Thymus (tissue), 11 donors: ENCODE data around the gene IL1RN. TPM values are rescaled to one million over a fixed set of nuclear protein-coding genes. Genes with fewer than 3 reads are reported as not detected.

Experiments
- DNase-seq, 9 donors: peaks; one replicate each; pipeline ENCODE4 v3.0.0-alpha.2; 2013; ENCODE audit warnings: low spot score in 9 of 9, low read depth in 6 of 9, missing footprints in 1 of 9
- H3K27ac ChIP-seq, 2 donors: one replicate each; pipeline ENCODE4 v1.5.1; 2013; ENCODE audit warnings: control low read depth in 1 of 2, low read depth in 1 of 2, low read length in 1 of 2, mild to moderate bottlenecking in 1 of 2, moderate library complexity in 1 of 2
- H3K27me3 ChIP-seq, 2 donors: one replicate each; pipeline ENCODE4 v1.5.1; 2013; ENCODE audit warnings: low read length in 1 of 2; ENCODE audit not compliant: control insufficient read depth in 2 of 2, insufficient read depth in 1 of 2
- H3K36me3 ChIP-seq, 2 donors: one replicate each; pipeline ENCODE4 v1.5.1; 2013; ENCODE audit warnings: low read length in 1 of 2, mild to moderate bottlenecking in 1 of 2, moderate library complexity in 1 of 2; ENCODE audit not compliant: control insufficient read depth in 2 of 2, insufficient read depth in 2 of 2
- H3K4me1 ChIP-seq, 2 donors: one replicate each; pipeline ENCODE4 v1.5.1; 2013; ENCODE audit warnings: low read length in 2 of 2; ENCODE audit not compliant: control insufficient read depth in 2 of 2, insufficient read depth in 2 of 2
- H3K4me3 ChIP-seq, 2 donors: one replicate each; pipeline ENCODE4 v1.5.1; 2013; ENCODE audit warnings: low read length in 2 of 2, control low read depth in 1 of 2, mild to moderate bottlenecking in 1 of 2
- H3K9me3 ChIP-seq, 2 donors: one replicate each; pipeline ENCODE4 v1.5.1; 2013; ENCODE audit warnings: low read length in 1 of 2, mild to moderate bottlenecking in 1 of 2; ENCODE audit not compliant: control insufficient read depth in 2 of 2, insufficient read depth in 1 of 2
- WGBS: extraction: QIAGEN DNeasy Blood & Tissue Kit; methylation state at CpG from one replicate; pipeline ENCODE4 v1.1.7; 2013; 5-methylcytosine and 5-hydroxymethylcytosine counted together
- polyA plus RNA-seq: library from polyadenylated mRNA; stranded (reverse); fragments of 200-250 nt; gene quantifications from one replicate; pipeline ENCODE4 v1.2.3, GENCODE V29; 2013
- total RNA-seq: library from RNA; stranded (reverse); fragments of 120-200 nt; gene quantifications from one replicate; pipeline ENCODE4 v1.2.4, GENCODE V29; 2013
- donor health status: healthy.

The IL1RN gene
- total and polyA plus RNA-seq, 2 donors, result 2.7 to 16.9 TPM

DNA sequence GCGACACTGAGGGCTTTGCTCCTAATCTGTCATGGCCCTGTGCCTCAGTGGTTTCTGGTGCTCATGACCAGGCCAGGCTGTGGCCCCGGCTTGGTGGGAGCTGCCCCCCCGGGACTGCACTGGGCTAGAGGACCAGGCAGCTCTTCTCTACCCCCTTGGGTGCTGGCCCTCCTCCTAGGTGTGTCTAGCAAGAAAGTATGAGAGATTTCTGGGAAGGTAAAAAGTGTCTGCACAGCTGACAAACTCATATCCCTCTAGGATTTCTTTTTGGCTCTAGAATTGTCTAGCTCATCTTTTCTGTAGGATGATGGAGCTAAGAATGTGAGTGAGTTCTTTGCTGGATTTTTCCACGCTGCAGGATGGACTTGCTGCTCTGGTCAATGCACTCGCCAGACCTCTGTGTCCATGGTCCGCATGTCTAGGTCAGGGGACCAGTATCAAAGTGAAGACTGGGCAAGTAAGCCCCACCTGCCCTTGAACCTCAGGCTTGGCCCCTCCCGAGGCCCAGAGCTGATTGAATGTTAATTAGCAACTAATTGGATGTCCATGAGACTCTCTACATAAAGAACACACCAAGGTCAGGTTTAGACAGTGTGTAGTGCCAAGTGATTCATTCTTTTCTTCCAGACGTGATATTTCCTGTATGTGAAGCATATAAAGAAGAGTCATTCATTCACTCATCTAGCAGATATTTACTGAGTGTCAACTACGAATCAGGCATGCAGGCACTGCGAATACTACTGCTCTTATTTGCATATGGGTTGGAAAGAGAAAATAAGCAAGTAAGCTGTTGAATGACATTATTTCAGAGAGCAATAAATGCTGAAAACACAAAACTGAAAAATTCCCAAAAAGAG, 30.7 kb downstream of the IL1RN start:
- 75% methylated on average over 10 of the region's 10 CpGs for WGBS
- no peak for DNase-seq
- H3K9me3 ChIP-seq, result no peaks in the 10 kb centered on the region
- H3K4me3 ChIP-seq, result peak overlapping the region; percentile 59 to 83
- no peaks in the 10 kb centered on the region for H3K36me3 ChIP-seq
- no peaks in the 10 kb centered on the region for H3K27me3 ChIP-seq
- peak overlapping the region in 1 of 2 donors; percentile 54 for H3K27ac ChIP-seq
- peaks cover 0 to 13% of the 10 kb centered on the region in 2 donors for H3K4me1 ChIP-seq

GRCh38 chr2:113158884-113159553, 31.6 kb downstream of the IL1RN start:
- no peaks in the 10 kb centered on the region for H3K27me3 ChIP-seq
- no peaks in the 10 kb centered on the region for H3K9me3 ChIP-seq
- H3K36me3 ChIP-seq, result no peaks in the 10 kb centered on the region
- no peak overlapping the region for H3K27ac ChIP-seq
- no peak for DNase-seq
- peaks cover 0 to 13% of the 10 kb centered on the region in 2 donors for H3K4me1 ChIP-seq
- H3K4me3 ChIP-seq, result no peak overlapping the region
- 96% methylated on average over 4 of the region's 4 CpGs for WGBS

DNA sequence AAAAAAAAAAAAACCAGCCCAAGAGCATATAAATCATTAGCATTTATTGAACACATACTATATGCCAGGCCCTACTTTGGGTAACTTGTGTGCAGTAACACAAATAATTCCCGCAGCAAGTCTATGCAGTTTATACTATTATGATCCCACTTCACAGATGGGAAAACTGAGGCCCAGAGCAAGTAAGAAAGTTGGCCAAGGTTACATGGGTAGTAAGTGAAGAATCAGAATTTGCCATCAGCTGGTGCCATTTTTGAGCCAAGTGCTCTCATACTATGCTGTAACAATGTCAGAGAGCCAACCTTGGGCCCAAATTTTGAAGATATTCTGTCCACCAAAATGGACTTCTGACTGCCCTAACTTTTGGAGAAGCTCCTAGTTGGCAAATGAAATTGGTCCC, 32.9 kb downstream of the IL1RN start:
- no peaks in the 10 kb centered on the region for H3K9me3 ChIP-seq
- no peaks in the 10 kb centered on the region for H3K27me3 ChIP-seq
- H3K36me3 ChIP-seq, result no peaks in the 10 kb centered on the region
- DNase-seq, result no peak
- no peak overlapping the region for H3K4me3 ChIP-seq
- peaks cover 0 to 13% of the 10 kb centered on the region in 2 donors for H3K4me1 ChIP-seq
- 98% methylated on average over 1 of the region's 1 CpG for WGBS
- H3K27ac ChIP-seq, result no peak overlapping the region

- 97% methylated on average over 5 of the region's 5 CpGs for WGBS
- DNase-seq, result no peak
- peaks cover 0 to 13% of the 10 kb centered on the region in 2 donors for H3K4me1 ChIP-seq
Observed at GRCh38 chr2:113160962-113161361, 33.6 kb downstream of the IL1RN start.

GRCh38 chr2:113162173-113162572, 34.8 kb downstream of the IL1RN start:
- no peaks in the 10 kb centered on the region for H3K9me3 ChIP-seq
- H3K4me1 ChIP-seq, result peaks cover 1 to 11% of the 10 kb centered on the region in 2 donors
- no peak overlapping the region for H3K27ac ChIP-seq
- no peak for DNase-seq
- WGBS, result 98% methylated on average over 10 of the region's 10 CpGs
- no peaks in the 10 kb centered on the region for H3K36me3 ChIP-seq
- H3K27me3 ChIP-seq, result no peaks in the 10 kb centered on the region
- H3K4me3 ChIP-seq, result no peak overlapping the region

More at GRCh38 chr2:113160962-113161361, 33.6 kb downstream of the IL1RN start:
- Histone ChIP-seq H3K9me3 (no peaks in the 10 kb centered on the region), H3K4me3 (no peak overlapping the region), H3K36me3 (no peaks in the 10 kb centered on the region), H3K27me3 (no peaks in the 10 kb centered on the region), H3K27ac (no peak overlapping the region)

DNA sequence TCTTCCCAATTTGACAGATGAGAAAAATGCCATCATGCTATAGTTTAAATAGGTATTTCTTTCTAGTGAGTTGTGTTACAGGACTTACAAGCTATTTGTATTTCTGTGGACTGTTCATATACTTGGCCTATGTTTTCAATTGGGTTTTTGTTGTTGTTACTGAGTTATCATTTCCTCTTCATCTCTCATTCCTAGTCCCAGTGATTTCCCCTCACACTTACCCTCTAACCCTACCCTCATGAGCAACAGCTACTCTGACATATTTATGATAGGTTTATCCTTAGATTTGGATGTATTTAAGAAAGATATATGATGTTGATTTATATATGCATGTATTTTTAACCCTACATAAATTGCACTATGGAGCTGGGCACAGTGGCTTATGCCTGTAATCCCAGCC, 35.5 kb downstream of the IL1RN start:
- no peak for DNase-seq
- no peak overlapping the region for H3K4me3 ChIP-seq
- H3K4me1 ChIP-seq, result peaks cover 6 to 15% of the 10 kb centered on the region in 2 donors
- H3K27ac ChIP-seq, result no peak overlapping the region
- no peaks in the 10 kb centered on the region for H3K9me3 ChIP-seq
- no peaks in the 10 kb centered on the region for H3K36me3 ChIP-seq
- H3K27me3 ChIP-seq, result no peaks in the 10 kb centered on the region

DNA sequence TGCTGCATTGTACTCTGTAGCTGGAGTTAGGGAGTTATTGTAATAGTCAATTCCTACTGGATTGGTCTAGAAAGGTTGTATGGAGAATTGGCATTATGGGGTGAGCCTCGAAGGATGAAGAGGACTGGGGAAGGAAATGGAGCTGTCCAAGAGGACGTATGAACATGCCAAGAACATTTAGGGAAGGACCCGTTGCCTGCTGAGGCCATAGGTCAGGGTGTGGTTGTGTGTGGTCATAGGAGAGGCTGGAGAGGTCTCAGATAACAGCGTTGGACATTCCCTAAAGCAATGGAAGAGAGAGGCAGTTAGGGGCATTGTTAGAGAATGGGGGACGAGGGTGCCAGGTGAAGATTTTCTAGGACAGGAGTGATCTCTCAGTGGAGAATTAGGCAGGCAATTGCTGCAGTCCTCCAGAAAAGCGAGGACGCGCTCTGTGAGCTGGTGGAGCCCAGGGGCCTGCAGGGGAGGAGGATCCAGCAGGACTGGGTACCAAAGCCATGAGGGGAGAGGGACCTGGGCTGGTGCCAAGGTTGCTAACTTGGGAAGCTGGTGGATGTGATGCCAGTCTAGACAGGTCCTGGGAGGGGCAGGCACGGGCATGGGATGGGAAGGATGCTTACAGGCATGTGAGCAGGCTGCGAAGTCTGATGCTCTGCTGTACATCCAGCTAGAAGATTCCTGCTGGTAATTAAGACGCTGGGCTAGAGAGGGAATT, 37.0 kb downstream of the IL1RN start:
- Histone ChIP-seq H3K4me3 (no peak overlapping the region), H3K4me1 (peaks cover 19 to 27% of the 10 kb centered on the region in 2 donors), H3K9me3 (no peaks in the 10 kb centered on the region), H3K27ac (no peak overlapping the region), H3K36me3 (no peaks in the 10 kb centered on the region), H3K27me3 (no peaks in the 10 kb centered on the region)
- 95% methylated on average over 11 of the region's 11 CpGs for WGBS
- no peak for DNase-seq

DNA sequence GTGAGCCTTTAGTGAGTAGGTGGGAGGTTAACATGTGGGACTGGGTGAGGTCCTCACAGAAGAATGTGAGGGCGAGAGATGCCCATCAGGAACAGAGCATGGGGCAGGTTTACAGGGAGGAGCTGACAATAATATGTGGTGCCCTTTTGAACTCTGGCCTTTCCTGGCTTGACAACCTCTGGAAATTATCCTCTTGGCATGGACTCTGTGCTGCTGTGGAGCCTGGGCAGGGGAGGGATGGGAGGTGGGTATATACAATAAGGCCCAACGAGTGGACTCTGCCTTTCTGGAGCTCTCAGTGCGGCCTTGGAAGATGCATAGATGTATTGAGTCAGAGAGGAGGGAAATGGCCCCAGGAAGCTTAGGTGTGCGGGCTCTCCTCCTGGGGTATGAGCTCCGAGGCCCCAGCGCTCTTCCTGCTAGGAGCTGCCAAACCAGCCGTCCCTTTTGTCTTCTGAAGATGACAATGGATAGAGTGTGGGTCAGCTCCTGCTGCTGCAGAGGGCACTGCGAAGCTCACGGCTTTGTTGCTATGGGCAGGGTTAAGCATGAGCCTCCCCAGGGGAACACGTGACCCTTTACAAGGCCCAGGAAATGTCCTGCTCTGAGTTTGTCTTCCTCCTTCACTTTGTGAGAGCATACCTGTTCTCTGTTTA, 37.7 kb downstream of the IL1RN start:
- no peak for DNase-seq
- Histone ChIP-seq H3K4me1 (peaks cover 19 to 31% of the 10 kb centered on the region in 2 donors), H3K27me3 (no peaks in the 10 kb centered on the region), H3K36me3 (no peaks in the 10 kb centered on the region), H3K27ac (no peak overlapping the region), H3K9me3 (no peaks in the 10 kb centered on the region), H3K4me3 (no peak overlapping the region)
- WGBS, result 94% methylated on average over 10 of the region's 10 CpGs
